ENCODE data around the gene AGAP1. TPM values are rescaled to one million over a fixed set of nuclear protein-coding genes. Genes with fewer than 3 reads are reported as not detected.

AGAP1 gene
- total RNA-seq, 2 experiments from 2014 or later, result not detected

- no peak overlapping the region for H3K27ac ChIP-seq (ENCODE audit: low read depth, low read length, poor library complexity, severe bottlenecking)
- DNase-seq (ENCODE audit: low spot score), result no peak
- no peaks in the 10 kb centered on the region for H4K20me1 ChIP-seq (ENCODE audit: insufficient read depth, low read length)
- no peak overlapping the region for H3K4me3 ChIP-seq (ENCODE audit: low read depth, low read length, poor library complexity, severe bottlenecking)
- no TSS peak for BruUV-seq (replicated peaks)
- no peak for TF ChIP-seq EZH2phosphoT487 (IDR thresholded peaks at IDR 0.05; ENCODE audit: borderline replicate concordance, low read depth, low read length)
- TF ChIP-seq CTCF (conservative IDR thresholded peaks at IDR 0.05; ENCODE audit: low read length), result no peak
- ChIA-PET CTCF (ENCODE audit: unreplicated experiment) (no interaction called here), POLR2A (no interaction called here)
- no peak overlapping the region for H3K4me2 ChIP-seq (ENCODE audit: low read length)
- H3K9me3 ChIP-seq (ENCODE audit: low read length), result no peaks in the 10 kb centered on the region
- H3K36me3 ChIP-seq (ENCODE audit: insufficient read depth, low read length), result no peaks in the 10 kb centered on the region
- intact Hi-C loops (cut with micrococcal nuclease; ENCODE audit: unreplicated experiment), result no loop called here
- no peaks in the 10 kb centered on the region for H3K4me1 ChIP-seq (ENCODE audit: insufficient read depth, low read length, poor library complexity, severe bottlenecking)
- no peak overlapping the region for H2AFZ ChIP-seq (ENCODE audit: low read length)
- no peaks in the 10 kb centered on the region for H3K79me2 ChIP-seq (ENCODE audit: insufficient read depth, low read depth, low read length)
- no peaks in the 10 kb centered on the region for H3K9me2 ChIP-seq (ENCODE audit: insufficient read depth, low read length)
Measured at GRCh38 chr2:235737396-235737795, 243.6 kb downstream of the AGAP1 start.

DNA sequence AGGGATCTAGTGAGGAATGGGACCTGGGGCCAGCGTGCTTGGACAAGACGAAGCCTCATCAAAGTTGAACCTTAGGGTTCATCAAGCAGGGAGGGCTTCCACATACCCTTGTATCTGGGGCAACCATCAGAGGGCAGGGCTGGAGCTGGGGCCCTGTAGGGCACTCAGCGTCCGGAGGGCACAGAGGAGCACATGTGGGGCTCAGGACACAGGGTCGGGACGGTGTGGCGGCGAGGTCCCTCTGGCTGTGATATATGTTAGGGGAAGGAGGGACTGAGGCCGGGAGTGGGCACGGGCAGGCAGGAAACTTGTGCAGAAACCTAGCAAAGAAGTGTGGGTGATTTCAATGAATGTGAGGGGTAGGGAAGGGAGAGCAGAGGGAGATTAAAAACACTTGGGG is 244.0 kb downstream of the AGAP1 start:
- Histone ChIP-seq H2AFZ (ENCODE audit: low read length) (no peak overlapping the region), H3K4me2 (ENCODE audit: low read length) (no peak overlapping the region), H3K27ac (ENCODE audit: low read depth, low read length, poor library complexity, severe bottlenecking) (no peak overlapping the region), H3K9me2 (ENCODE audit: insufficient read depth, low read length) (no peaks in the 10 kb centered on the region), H3K36me3 (ENCODE audit: insufficient read depth, low read length) (no peaks in the 10 kb centered on the region), H3K4me1 (ENCODE audit: insufficient read depth, low read length, poor library complexity, severe bottlenecking) (no peaks in the 10 kb centered on the region), H3K79me2 (ENCODE audit: insufficient read depth, low read depth, low read length) (no peaks in the 10 kb centered on the region), H4K20me1 (ENCODE audit: insufficient read depth, low read length) (no peaks in the 10 kb centered on the region), H3K9me3 (ENCODE audit: low read length) (no peaks in the 10 kb centered on the region), H3K4me3 (ENCODE audit: low read depth, low read length, poor library complexity, severe bottlenecking) (no peak overlapping the region)
- CTCF ChIA-PET (ENCODE audit: unreplicated experiment), result no interaction called here
- no peak for TF ChIP-seq EZH2phosphoT487 (IDR thresholded peaks at IDR 0.05; ENCODE audit: borderline replicate concordance, low read depth, low read length)
- TF ChIP-seq CTCF (conservative IDR thresholded peaks at IDR 0.05; ENCODE audit: low read length), result no peak
- intact Hi-C loops (cut with micrococcal nuclease; ENCODE audit: unreplicated experiment), result no loop called here
- DNase-seq (ENCODE audit: low spot score), result no peak
- POLR2A ChIA-PET, result no interaction called here
- BruUV-seq (replicated peaks), result no TSS peak

GRCh38 chr2:235739704-235740415 is 246.0 kb downstream of the AGAP1 start:
- no peaks in the 10 kb centered on the region for H3K9me2 ChIP-seq (ENCODE audit: insufficient read depth, low read length)
- CTCF ChIA-PET (ENCODE audit: unreplicated experiment), result no interaction called here
- no peak overlapping the region for H2AFZ ChIP-seq (ENCODE audit: low read length)
- BruUV-seq (replicated peaks), result no TSS peak
- H3K4me2 ChIP-seq (ENCODE audit: low read length), result no peak overlapping the region
- intact Hi-C loops (cut with micrococcal nuclease; ENCODE audit: unreplicated experiment), result no loop called here
- DNase-seq (ENCODE audit: low spot score), result no peak
- H3K4me1 ChIP-seq (ENCODE audit: insufficient read depth, low read length, poor library complexity, severe bottlenecking), result no peaks in the 10 kb centered on the region
- H3K9me3 ChIP-seq (ENCODE audit: low read length), result no peaks in the 10 kb centered on the region
- POLR2A ChIA-PET, result no interaction called here
- no peaks in the 10 kb centered on the region for H3K36me3 ChIP-seq (ENCODE audit: insufficient read depth, low read length)
- H3K4me3 ChIP-seq (ENCODE audit: low read depth, low read length, poor library complexity, severe bottlenecking), result no peak overlapping the region
- no peak overlapping the region for H3K27ac ChIP-seq (ENCODE audit: low read depth, low read length, poor library complexity, severe bottlenecking)
- H3K79me2 ChIP-seq (ENCODE audit: insufficient read depth, low read depth, low read length), result no peaks in the 10 kb centered on the region
- no peak for TF ChIP-seq CTCF (conservative IDR thresholded peaks at IDR 0.05; ENCODE audit: low read length)
- no peak for TF ChIP-seq EZH2phosphoT487 (IDR thresholded peaks at IDR 0.05; ENCODE audit: borderline replicate concordance, low read depth, low read length)
- no peaks in the 10 kb centered on the region for H4K20me1 ChIP-seq (ENCODE audit: insufficient read depth, low read length)

Measured in OCI-LY7 (cell line).